ENCODE measurements around the gene NPW. TPM values are rescaled to one million over a fixed set of nuclear protein-coding genes. Genes with fewer than 3 reads are reported as not detected.

The NPW gene
- total and polyA plus RNA-seq, 9 of the 15 experiments (the other 6 are each of a cell fraction or from before 2014, with no cell fraction given): 0.14 to 4.0 (median 2.6) TPM; not detected in 4

- TF ChIP-seq STAT5A (IDR thresholded peaks at IDR 0.05; ENCODE audit: borderline replicate concordance, low read length) (no peak), PHTF2 (CRISPR knock-in tag; IDR thresholded peaks at IDR 0.05) (no peak), ZNF584 (CRISPR knock-in tag; IDR thresholded peaks at IDR 0.05; ENCODE audit: low read depth) (no peak), RBM15 (IDR thresholded peaks at IDR 0.05; ENCODE audit: insufficient read depth, low read length) (no peak), YBX1 (IDR thresholded peaks at IDR 0.05) (no peak), PHB (CRISPR knock-in tag; IDR thresholded peaks at IDR 0.05) (no peak), ZNF589 (CRISPR knock-in tag; IDR thresholded peaks at IDR 0.05; ENCODE audit: low read depth) (no peak), SRSF9 (IDR thresholded peaks at IDR 0.05; ENCODE audit: borderline replicate concordance, low read depth, low read length) (no peak), FOXJ2 (tag; IDR thresholded peaks at IDR 0.05) (no peak), RUNX1 (IDR thresholded peaks at IDR 0.05; ENCODE audit: low read depth) (no peak), JUND (IDR thresholded peaks at IDR 0.05; ENCODE audit: borderline replicate concordance, low read depth, low read length) (peak; percentile 49; the same call in 1 of the 2 replicates), JUND (tag; IDR thresholded peaks at IDR 0.05; ENCODE audit: borderline replicate concordance, low read depth, low read length) (no peak; the same call in 2 of the 3 replicates), NFIC (IDR thresholded peaks at IDR 0.05) (0 out of 2 replicates have a peak, but pooled peaks have one; percentile 8), PTTG1 (tag; IDR thresholded peaks at IDR 0.05; ENCODE audit: low read depth) (no peak), LCOR (CRISPR knock-in tag; IDR thresholded peaks at IDR 0.05) (no peak), TAF7 (tag; IDR thresholded peaks at IDR 0.05) (no peak), TFE3 (CRISPR knock-in tag; IDR thresholded peaks at IDR 0.05) (no peak), SIN3A (IDR thresholded peaks at IDR 0.05; ENCODE audit: borderline replicate concordance in 2 of 2, control insufficient read depth in 1 of 2, low read depth in 2 of 2, low read length in 2 of 2) (peak; percentile 91 to 97), EZH2 (IDR thresholded peaks at IDR 0.05; ENCODE audit: borderline replicate concordance, low read depth, low read length) (no peak), E2F3 (CRISPR knock-in tag; IDR thresholded peaks at IDR 0.05) (no peak), CEBPG (CRISPR knock-in tag; IDR thresholded peaks at IDR 0.05) (no peak), CEBPG (tag; conservative IDR thresholded peaks at IDR 0.05 in 1 of 2, IDR thresholded peaks at IDR 0.05 in 1 of 2) (no peak)
- TF ChIP-seq, protein P1, sequence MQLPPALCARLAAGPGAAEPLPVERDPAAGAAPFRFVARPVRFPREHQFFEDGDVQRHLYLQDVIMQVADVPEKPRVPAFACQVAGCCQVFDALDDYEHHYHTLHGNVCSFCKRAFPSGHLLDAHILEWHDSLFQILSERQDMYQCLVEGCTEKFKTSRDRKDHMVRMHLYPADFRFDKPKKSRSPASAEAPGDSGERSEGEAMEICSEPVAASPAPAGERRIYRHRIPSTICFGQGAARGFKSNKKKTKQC (CRISPR knock-in tag; IDR thresholded peaks at IDR 0.05): peak; percentile 19; the same call in 1 of the 2 replicates
- TF ChIP-seq, protein P2, sequence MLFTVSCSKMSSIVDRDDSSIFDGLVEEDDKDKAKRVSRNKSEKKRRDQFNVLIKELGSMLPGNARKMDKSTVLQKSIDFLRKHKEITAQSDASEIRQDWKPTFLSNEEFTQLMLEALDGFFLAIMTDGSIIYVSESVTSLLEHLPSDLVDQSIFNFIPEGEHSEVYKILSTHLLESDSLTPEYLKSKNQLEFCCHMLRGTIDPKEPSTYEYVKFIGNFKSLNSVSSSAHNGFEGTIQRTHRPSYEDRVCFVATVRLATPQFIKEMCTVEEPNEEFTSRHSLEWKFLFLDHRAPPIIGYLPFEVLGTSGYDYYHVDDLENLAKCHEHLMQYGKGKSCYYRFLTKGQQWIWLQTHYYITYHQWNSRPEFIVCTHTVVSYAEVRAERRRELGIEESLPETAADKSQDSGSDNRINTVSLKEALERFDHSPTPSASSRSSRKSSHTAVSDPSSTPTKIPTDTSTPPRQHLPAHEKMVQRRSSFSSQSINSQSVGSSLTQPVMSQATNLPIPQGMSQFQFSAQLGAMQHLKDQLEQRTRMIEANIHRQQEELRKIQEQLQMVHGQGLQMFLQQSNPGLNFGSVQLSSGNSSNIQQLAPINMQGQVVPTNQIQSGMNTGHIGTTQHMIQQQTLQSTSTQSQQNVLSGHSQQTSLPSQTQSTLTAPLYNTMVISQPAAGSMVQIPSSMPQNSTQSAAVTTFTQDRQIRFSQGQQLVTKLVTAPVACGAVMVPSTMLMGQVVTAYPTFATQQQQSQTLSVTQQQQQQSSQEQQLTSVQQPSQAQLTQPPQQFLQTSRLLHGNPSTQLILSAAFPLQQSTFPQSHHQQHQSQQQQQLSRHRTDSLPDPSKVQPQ (CRISPR knock-in tag; IDR thresholded peaks at IDR 0.05; ENCODE audit: borderline replicate concordance): no peak
Measured at GRCh38 chr16:2003827-2004641, 15.6 kb upstream of the NPW start (continued).

All from K562 (cell line).